Thoracic aorta (tissue), 2 donors: ENCODE results near the gene CDHR2. TPM values are rescaled to one million over a fixed set of nuclear protein-coding genes. Genes with fewer than 3 reads are reported as not detected.

ENCODE experiments used
- ATAC-seq: fragments of 150-250 bp; one replicate; pipeline ENCODE4 v1.8.0; 2017; ENCODE audit warnings: low read depth; ENCODE audit not compliant: insufficient number of reproducible peaks, low FRiP score
- DNase-seq: peaks from one replicate; pipeline ENCODE4 v3.0.0-alpha.2; 2020; ENCODE audit warnings: low spot score
- H3K27ac ChIP-seq, 2 donors: fragments of 200-600 bp; sonication (generic); 1 replicate in 1 of 2; 2 replicates in 1 of 2; pipeline ENCODE4 v1.5.1; 2016; ENCODE audit warnings: mild to moderate bottlenecking in 2 of 2, moderate library complexity in 2 of 2
- H3K27me3 ChIP-seq: fragments of 200-600 bp; sonication (generic); replicated peaks from 2 replicates; pipeline ENCODE4 v1.6.0; 2016; ENCODE audit warnings: mild to moderate bottlenecking; ENCODE audit not compliant: insufficient read depth
- H3K36me3 ChIP-seq: fragments of 200-600 bp; sonication (generic); one replicate; pipeline ENCODE4 v1.5.1; 2016
- H3K4me1 ChIP-seq, 2 donors: fragments of 200-600 bp; sonication (generic); 1 replicate in 1 of 2; 2 replicates in 1 of 2; pipeline versions ENCODE4 v1.5.1 to v1.6.0; 2016; ENCODE audit warnings: low read depth in 2 of 2, mild to moderate bottlenecking in 1 of 2; ENCODE audit not compliant: control insufficient read depth in 1 of 2
- H3K4me3 ChIP-seq: fragments of 200-600 bp; sonication (generic); 2 replicates; pipeline ENCODE4 v1.5.1; 2016; ENCODE audit warnings: mild to moderate bottlenecking
- H3K9me3 ChIP-seq: fragments of 200-600 bp; sonication (generic); 2 replicates; pipeline ENCODE4 v1.5.1; 2016
- CTCF ChIP-seq: fragments of 200-600 bp; sonication (generic); IDR thresholded peaks from one replicate; pipeline ENCODE4 v1.5.1; 2019; ENCODE audit warnings: antibody characterized with exemption
- total RNA-seq, 2 donors: library from RNA; depleted of rRNA; stranded (reverse); fragments of >200 nt; gene quantifications; one replicate each; pipeline versions ENCODE4 v1.1.0 to v1.2.3, GENCODE V29; 2016

The CDHR2 gene
- total RNA-seq, 2 donors from 2014 or later: not detected

- no peak for TF ChIP-seq CTCF
These were observed 16.3 kb upstream of the CDHR2 start for GRCh38 chr5:176532795-176533194.

GRCh38 chr5:176533390-176533789 lies 15.8 kb upstream of the CDHR2 start:
- ATAC-seq (no peak), DNase-seq (no peak)
- Histone ChIP-seq H3K4me1 (peaks cover 31 to 40% of the 10 kb centered on the region in 2 donors), H3K36me3 (peaks cover 25% of the 10 kb centered on the region), H3K27me3 (no peaks in the 10 kb centered on the region), H3K9me3 (no peaks in the 10 kb centered on the region), H3K4me3 (peak overlapping the region; percentile 13), H3K27ac (no peak overlapping the region)
- TF ChIP-seq CTCF: no peak

More at GRCh38 chr5:176532795-176533194, 16.3 kb upstream of the CDHR2 start:
- Histone ChIP-seq H3K27me3 (no peaks in the 10 kb centered on the region), H3K36me3 (peaks cover 31% of the 10 kb centered on the region), H3K4me3 (no peak overlapping the region), H3K4me1 (peaks cover 28 to 36% of the 10 kb centered on the region in 2 donors), H3K27ac (no peak overlapping the region), H3K9me3 (no peaks in the 10 kb centered on the region)
- ATAC-seq (no peak), DNase-seq (no peak)

GRCh38 chr5:176533894-176534611 lies 15.1 kb upstream of the CDHR2 start:
- ATAC-seq (no peak), DNase-seq (no peak)
- Histone ChIP-seq H3K4me3 (peak overlapping the region; percentile 13), H3K9me3 (no peaks in the 10 kb centered on the region), H3K27ac (no peak overlapping the region), H3K4me1 (peaks cover 32 to 41% of the 10 kb centered on the region in 2 donors), H3K36me3 (peaks cover 19% of the 10 kb centered on the region), H3K27me3 (no peaks in the 10 kb centered on the region)
- TF ChIP-seq CTCF: no peak

GRCh38 chr5:176534640-176535039 lies 14.5 kb upstream of the CDHR2 start:
- no peak for TF ChIP-seq CTCF
- H3K27ac ChIP-seq: peak overlapping the region in 1 of 2 donors; percentile 91
- H3K9me3 ChIP-seq: no peaks in the 10 kb centered on the region
- ATAC-seq (no peak), DNase-seq (no peak)
- H3K27me3 ChIP-seq: no peaks in the 10 kb centered on the region
- H3K36me3 ChIP-seq: peaks cover 14% of the 10 kb centered on the region
- H3K4me1 ChIP-seq: peaks cover 32 to 41% of the 10 kb centered on the region in 2 donors
- H3K4me3 ChIP-seq: peak overlapping the region; percentile 12

GRCh38 chr5:176535101-176535663 lies 14.0 kb upstream of the CDHR2 start:
- H3K9me3 ChIP-seq: no peaks in the 10 kb centered on the region
- DNase-seq (no peak), ATAC-seq (no peak)
- peak overlapping the region; percentile 81 for H3K4me3 ChIP-seq
- no peak for TF ChIP-seq CTCF
- H3K36me3 ChIP-seq: peaks cover 12% of the 10 kb centered on the region
- H3K4me1 ChIP-seq: peaks cover 32 to 41% of the 10 kb centered on the region in 2 donors
- H3K27me3 ChIP-seq: no peaks in the 10 kb centered on the region
- peak overlapping the region; percentile 91 to 95 for H3K27ac ChIP-seq
